Neural crest cell (in vitro differentiated cells): ENCODE results near the gene KCNJ5. TPM values are rescaled to one million over a fixed set of nuclear protein-coding genes. Genes with fewer than 3 reads are reported as not detected.

ENCODE experiments used
- DNase-seq: peaks from one replicate; pipeline ENCODE4 v3.0.0; 2021; ENCODE audit warnings: low read depth, mixed read lengths, low spot score
- H3K27ac Mint-ChIP-seq: one replicate; pipeline ENCODE4 v1.8.0; 2021; ENCODE audit warnings: mild to moderate bottlenecking, mixed read lengths; ENCODE audit not compliant: unreplicated experiment
- H3K27me3 Mint-ChIP-seq: 2 replicates; pipeline ENCODE4 v1.8.0; 2021; ENCODE audit warnings: low read depth, mild to moderate bottlenecking, mixed read lengths
- H3K36me3 Mint-ChIP-seq: 2 replicates; pipeline ENCODE4 v1.8.0; 2021; ENCODE audit warnings: low read depth, mild to moderate bottlenecking, mixed read lengths
- H3K4me1 Mint-ChIP-seq: 2 replicates; pipeline ENCODE4 v1.8.0; 2021; ENCODE audit warnings: mixed read lengths
- H3K4me3 Mint-ChIP-seq: one replicate; pipeline ENCODE4 v1.8.0; 2021; ENCODE audit warnings: mild to moderate bottlenecking, mixed read lengths
- H3K9me3 Mint-ChIP-seq: 2 replicates; pipeline ENCODE4 v1.8.0; 2021; ENCODE audit warnings: mixed read lengths
- CTCF ChIP-seq: fragments of 200-600 bp; sonication (generic); conservative IDR thresholded peaks from 2 replicates; pipeline ENCODE4 v1.5.0; 2021; ENCODE audit warnings: antibody characterized with exemption, mild to moderate bottlenecking
- total RNA-seq: library from RNA; stranded (reverse); gene quantifications from 2 replicates; pipeline ENCODE4 v1.2.1, GENCODE V29; 2021

Gene KCNJ5
- total RNA-seq, 1 donor from 2014 or later, result 0.14 TPM

DNA sequence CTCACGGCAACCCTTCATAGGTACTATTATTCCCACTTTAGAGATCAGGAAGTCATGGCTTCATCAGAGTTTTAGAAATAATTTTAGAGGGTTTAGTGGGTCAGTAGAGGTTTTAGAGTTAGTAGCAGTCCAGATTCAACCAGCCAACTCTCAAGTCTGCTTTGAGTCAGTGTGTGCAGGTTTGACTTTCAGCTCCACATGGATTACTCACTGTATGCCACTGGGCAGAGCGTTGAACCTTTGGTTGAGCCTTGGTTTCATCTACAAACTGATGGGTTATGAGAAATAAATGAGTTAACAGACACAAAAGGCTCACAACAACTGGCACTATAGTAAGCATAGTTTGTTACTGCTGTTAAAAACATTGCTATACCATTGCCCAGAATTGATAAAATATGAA lies 70.5 kb downstream of the KCNJ5 start:
- no peak for TF ChIP-seq CTCF
- no peaks in the 10 kb centered on the region for H3K36me3 Mint-ChIP-seq
- H3K4me3 Mint-ChIP-seq, result no peak overlapping the region
- no peak for DNase-seq
- H3K27ac Mint-ChIP-seq, result no peak overlapping the region
- no peaks in the 10 kb centered on the region for H3K27me3 Mint-ChIP-seq
- H3K4me1 Mint-ChIP-seq, result peaks cover 16% of the 10 kb centered on the region
- H3K9me3 Mint-ChIP-seq, result no peaks in the 10 kb centered on the region

- no peak for TF ChIP-seq CTCF
- Mint-ChIP-seq H3K27me3 (no peaks in the 10 kb centered on the region), H3K4me3 (no peak overlapping the region), H3K4me1 (peaks cover 16% of the 10 kb centered on the region), H3K9me3 (no peaks in the 10 kb centered on the region), H3K27ac (no peak overlapping the region), H3K36me3 (no peaks in the 10 kb centered on the region)
- no peak for DNase-seq
Measured at GRCh38 chr11:128962896-128963295, 71.7 kb downstream of the KCNJ5 start.

- Mint-ChIP-seq H3K4me3 (no peak overlapping the region), H3K36me3 (no peaks in the 10 kb centered on the region), H3K4me1 (peaks cover 16% of the 10 kb centered on the region), H3K27me3 (no peaks in the 10 kb centered on the region), H3K27ac (no peak overlapping the region), H3K9me3 (no peaks in the 10 kb centered on the region)
- no peak for TF ChIP-seq CTCF
- DNase-seq, result no peak
Measured at GRCh38 chr11:128963744-128964325, 72.7 kb downstream of the KCNJ5 start.

- no peak for DNase-seq
- TF ChIP-seq CTCF, result no peak
- no peaks in the 10 kb centered on the region for H3K9me3 Mint-ChIP-seq
- peaks cover 16% of the 10 kb centered on the region for H3K4me1 Mint-ChIP-seq
- H3K27ac Mint-ChIP-seq, result peak overlapping the region; percentile 44
- H3K36me3 Mint-ChIP-seq, result no peaks in the 10 kb centered on the region
- no peaks in the 10 kb centered on the region for H3K27me3 Mint-ChIP-seq
- H3K4me3 Mint-ChIP-seq, result no peak overlapping the region
Measured at GRCh38 chr11:128964463-128964930, 73.3 kb downstream of the KCNJ5 start.

GRCh38 chr11:128965485-128965884 lies 74.3 kb downstream of the KCNJ5 start:
- TF ChIP-seq CTCF, result no peak
- Mint-ChIP-seq H3K27me3 (no peaks in the 10 kb centered on the region), H3K4me1 (peaks cover 16% of the 10 kb centered on the region), H3K36me3 (peaks cover 5% of the 10 kb centered on the region), H3K4me3 (no peak overlapping the region), H3K27ac (no peak overlapping the region), H3K9me3 (no peaks in the 10 kb centered on the region)
- DNase-seq, result no peak
